GM23338 (cell line): ENCODE data around the gene PTPRE.

Experiments used
- CREB1 ChIP-seq: fragments of 250-450 bp; sonication (Bioruptor Pico); IDR thresholded peaks from 2 replicates; pipeline ENCODE4 v1.5.0; 2020; ENCODE audit warnings: low read depth, mild to moderate bottlenecking, moderate library complexity
- EZH2 ChIP-seq: fragments of 200-600 bp; sonication (generic); IDR thresholded peaks from one replicate; pipeline ENCODE4 v1.8.0; 2017; ENCODE audit warnings: antibody characterized with exemption, mild to moderate bottlenecking, low read depth; ENCODE audit not compliant: unreplicated experiment
- EZH2phosphoT487 ChIP-seq: fragments of 200-600 bp; sonication (generic); IDR thresholded peaks from one replicate; pipeline ENCODE4 v1.8.1; 2018; ENCODE audit warnings: antibody characterized with exemption; ENCODE audit not compliant: unreplicated experiment
- JUNB ChIP-seq: IDR thresholded peaks from one replicate; pipeline ENCODE4 v1.6.1; 2016; ENCODE audit warnings: antibody characterized with exemption; ENCODE audit not compliant: unreplicated experiment
- NANOG ChIP-seq: IDR thresholded peaks from 2 replicates; pipeline ENCODE4 v1.6.1; 2016; ENCODE audit warnings: antibody characterized with exemption, borderline replicate concordance
- POLR2AphosphoS5 ChIP-seq: IDR thresholded peaks from 2 replicates; pipeline ENCODE4 v1.6.1; 2016; ENCODE audit warnings: antibody characterized with exemption, low read depth
- REST ChIP-seq: IDR thresholded peaks from one replicate; pipeline ENCODE4 v1.6.1; 2018; ENCODE audit warnings: antibody characterized with exemption; ENCODE audit not compliant: unreplicated experiment
- STAT1 ChIP-seq: IDR thresholded peaks from one replicate; pipeline ENCODE4 v1.6.1; 2016; ENCODE audit warnings: antibody characterized with exemption; ENCODE audit not compliant: unreplicated experiment
- ZNF114 ChIP-seq: fragments of 250-450 bp; sonication (Bioruptor Pico); IDR thresholded peaks from 2 replicates; pipeline ENCODE4 v1.5.0; 2020; ENCODE audit warnings: mild to moderate bottlenecking, moderate library complexity
- ZNF331 ChIP-seq: fragments of 250-450 bp; sonication (Bioruptor Pico); IDR thresholded peaks from 2 replicates; pipeline ENCODE4 v1.5.0; 2020; ENCODE audit warnings: low read depth, mild to moderate bottlenecking, moderate library complexity
- TF ChIP-seq, protein P1 (sequence below), 2 experiments: fragments of 200-600 bp in 1 of 2; sonication (generic) in 1 of 2; conservative IDR thresholded peaks; 2 replicates each; pipeline versions ENCODE4 v1.5.1 to v1.6.1; 2016 to 2017; ENCODE audit warnings: antibody characterized with exemption in 2 of 2, low read depth in 2 of 2, mild to moderate bottlenecking in 2 of 2, moderate library complexity in 1 of 2
- TF ChIP-seq, protein P2 (sequence below): fragments of 250-450 bp; sonication (Bioruptor Pico); IDR thresholded peaks from 2 replicates; pipeline ENCODE4 v1.5.0; 2020; ENCODE audit warnings: mild to moderate bottlenecking, moderate library complexity
- TF ChIP-seq, protein P3 (sequence below): IDR thresholded peaks from 2 replicates; pipeline ENCODE4 v1.6.1; 2016; ENCODE audit warnings: antibody characterized with exemption

GRCh38 chr10:128044186-128044585, 137.3 kb downstream of the PTPRE start:
- TF ChIP-seq, protein P1, sequence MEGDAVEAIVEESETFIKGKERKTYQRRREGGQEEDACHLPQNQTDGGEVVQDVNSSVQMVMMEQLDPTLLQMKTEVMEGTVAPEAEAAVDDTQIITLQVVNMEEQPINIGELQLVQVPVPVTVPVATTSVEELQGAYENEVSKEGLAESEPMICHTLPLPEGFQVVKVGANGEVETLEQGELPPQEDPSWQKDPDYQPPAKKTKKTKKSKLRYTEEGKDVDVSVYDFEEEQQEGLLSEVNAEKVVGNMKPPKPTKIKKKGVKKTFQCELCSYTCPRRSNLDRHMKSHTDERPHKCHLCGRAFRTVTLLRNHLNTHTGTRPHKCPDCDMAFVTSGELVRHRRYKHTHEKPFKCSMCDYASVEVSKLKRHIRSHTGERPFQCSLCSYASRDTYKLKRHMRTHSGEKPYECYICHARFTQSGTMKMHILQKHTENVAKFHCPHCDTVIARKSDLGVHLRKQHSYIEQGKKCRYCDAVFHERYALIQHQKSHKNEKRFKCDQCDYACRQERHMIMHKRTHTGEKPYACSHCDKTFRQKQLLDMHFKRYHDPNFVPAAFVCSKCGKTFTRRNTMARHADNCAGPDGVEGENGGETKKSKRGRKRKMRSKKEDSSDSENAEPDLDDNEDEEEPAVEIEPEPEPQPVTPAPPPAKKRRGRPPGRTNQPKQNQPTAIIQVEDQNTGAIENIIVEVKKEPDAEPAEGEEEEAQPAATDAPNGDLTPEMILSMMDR (conservative IDR thresholded peaks at IDR 0.05; ENCODE audit: low read depth in 2 of 2), result no peak
- TF ChIP-seq POLR2AphosphoS5, result no peak
- no peak for TF ChIP-seq EZH2phosphoT487
- TF ChIP-seq EZH2, result no peak
- TF ChIP-seq, protein P2, sequence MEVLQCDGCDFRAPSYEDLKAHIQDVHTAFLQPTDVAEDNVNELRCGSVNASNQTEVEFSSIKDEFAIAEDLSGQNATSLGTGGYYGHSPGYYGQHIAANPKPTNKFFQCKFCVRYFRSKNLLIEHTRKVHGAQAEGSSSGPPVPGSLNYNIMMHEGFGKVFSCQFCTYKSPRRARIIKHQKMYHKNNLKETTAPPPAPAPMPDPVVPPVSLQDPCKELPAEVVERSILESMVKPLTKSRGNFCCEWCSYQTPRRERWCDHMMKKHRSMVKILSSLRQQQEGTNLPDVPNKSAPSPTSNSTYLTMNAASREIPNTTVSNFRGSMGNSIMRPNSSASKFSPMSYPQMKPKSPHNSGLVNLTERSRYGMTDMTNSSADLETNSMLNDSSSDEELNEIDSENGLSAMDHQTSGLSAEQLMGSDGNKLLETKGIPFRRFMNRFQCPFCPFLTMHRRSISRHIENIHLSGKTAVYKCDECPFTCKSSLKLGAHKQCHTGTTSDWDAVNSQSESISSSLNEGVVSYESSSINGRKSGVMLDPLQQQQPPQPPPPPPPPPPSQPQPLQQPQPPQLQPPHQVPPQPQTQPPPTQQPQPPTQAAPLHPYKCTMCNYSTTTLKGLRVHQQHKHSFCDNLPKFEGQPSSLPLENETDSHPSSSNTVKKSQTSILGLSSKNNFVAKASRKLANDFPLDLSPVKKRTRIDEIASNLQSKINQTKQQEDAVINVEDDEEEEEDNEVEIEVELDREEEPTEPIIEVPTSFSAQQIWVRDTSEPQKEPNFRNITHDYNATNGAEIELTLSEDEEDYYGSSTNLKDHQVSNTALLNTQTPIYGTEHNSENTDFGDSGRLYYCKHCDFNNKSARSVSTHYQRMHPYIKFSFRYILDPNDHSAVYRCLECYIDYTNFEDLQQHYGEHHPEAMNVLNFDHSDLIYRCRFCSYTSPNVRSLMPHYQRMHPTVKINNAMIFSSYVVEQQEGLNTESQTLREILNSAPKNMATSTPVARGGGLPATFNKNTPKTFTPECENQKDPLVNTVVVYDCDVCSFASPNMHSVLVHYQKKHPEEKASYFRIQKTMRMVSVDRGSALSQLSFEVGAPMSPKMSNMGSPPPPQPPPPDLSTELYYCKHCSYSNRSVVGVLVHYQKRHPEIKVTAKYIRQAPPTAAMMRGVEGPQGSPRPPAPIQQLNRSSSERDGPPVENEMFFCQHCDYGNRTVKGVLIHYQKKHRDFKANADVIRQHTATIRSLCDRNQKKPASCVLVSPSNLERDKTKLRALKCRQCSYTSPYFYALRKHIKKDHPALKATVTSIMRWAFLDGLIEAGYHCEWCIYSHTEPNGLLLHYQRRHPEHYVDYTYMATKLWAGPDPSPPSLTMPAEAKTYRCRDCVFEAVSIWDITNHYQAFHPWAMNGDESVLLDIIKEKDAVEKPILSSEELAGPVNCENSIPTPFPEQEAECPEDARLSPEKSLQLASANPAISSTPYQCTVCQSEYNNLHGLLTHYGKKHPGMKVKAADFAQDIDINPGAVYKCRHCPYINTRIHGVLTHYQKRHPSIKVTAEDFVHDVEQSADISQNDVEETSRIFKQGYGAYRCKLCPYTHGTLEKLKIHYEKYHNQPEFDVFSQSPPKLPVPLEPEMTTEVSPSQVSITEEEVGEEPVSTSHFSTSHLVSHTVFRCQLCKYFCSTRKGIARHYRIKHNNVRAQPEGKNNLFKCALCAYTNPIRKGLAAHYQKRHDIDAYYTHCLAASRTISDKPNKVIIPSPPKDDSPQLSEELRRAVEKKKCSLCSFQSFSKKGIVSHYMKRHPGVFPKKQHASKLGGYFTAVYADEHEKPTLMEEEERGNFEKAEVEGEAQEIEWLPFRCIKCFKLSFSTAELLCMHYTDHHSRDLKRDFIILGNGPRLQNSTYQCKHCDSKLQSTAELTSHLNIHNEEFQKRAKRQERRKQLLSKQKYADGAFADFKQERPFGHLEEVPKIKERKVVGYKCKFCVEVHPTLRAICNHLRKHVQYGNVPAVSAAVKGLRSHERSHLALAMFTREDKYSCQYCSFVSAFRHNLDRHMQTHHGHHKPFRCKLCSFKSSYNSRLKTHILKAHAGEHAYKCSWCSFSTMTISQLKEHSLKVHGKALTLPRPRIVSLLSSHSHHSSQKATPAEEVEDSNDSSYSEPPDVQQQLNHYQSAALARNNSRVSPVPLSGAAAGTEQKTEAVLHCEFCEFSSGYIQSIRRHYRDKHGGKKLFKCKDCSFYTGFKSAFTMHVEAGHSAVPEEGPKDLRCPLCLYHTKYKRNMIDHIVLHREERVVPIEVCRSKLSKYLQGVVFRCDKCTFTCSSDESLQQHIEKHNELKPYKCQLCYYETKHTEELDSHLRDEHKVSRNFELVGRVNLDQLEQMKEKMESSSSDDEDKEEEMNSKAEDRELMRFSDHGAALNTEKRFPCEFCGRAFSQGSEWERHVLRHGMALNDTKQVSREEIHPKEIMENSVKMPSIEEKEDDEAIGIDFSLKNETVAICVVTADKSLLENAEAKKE, result no peak
- TF ChIP-seq REST, result no peak
- TF ChIP-seq, protein P3, sequence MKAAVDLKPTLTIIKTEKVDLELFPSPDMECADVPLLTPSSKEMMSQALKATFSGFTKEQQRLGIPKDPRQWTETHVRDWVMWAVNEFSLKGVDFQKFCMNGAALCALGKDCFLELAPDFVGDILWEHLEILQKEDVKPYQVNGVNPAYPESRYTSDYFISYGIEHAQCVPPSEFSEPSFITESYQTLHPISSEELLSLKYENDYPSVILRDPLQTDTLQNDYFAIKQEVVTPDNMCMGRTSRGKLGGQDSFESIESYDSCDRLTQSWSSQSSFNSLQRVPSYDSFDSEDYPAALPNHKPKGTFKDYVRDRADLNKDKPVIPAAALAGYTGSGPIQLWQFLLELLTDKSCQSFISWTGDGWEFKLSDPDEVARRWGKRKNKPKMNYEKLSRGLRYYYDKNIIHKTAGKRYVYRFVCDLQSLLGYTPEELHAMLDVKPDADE, result no peak
- no peak for TF ChIP-seq JUNB
- no peak for TF ChIP-seq CREB1 (CRISPR knock-in tag)
- TF ChIP-seq ZNF331 (CRISPR knock-in tag), result no peak
- no peak for TF ChIP-seq STAT1
- no peak for TF ChIP-seq ZNF114 (CRISPR knock-in tag)
- TF ChIP-seq NANOG, result no peak
